Mononuclear cell (primary cell): ENCODE measurements around the gene RAP2A. TPM values are rescaled to one million over a fixed set of nuclear protein-coding genes. Genes with fewer than 3 reads are reported as not detected.

Source experiments
- H3K27me3 ChIP-seq: 2 replicates; pipeline ENCODE4 v1.6.0; 2011; ENCODE audit warnings: low read length, control low read depth; ENCODE audit not compliant: insufficient read depth
- H3K4me1 ChIP-seq: 2 replicates; pipeline ENCODE4 v1.5.1; 2011; ENCODE audit warnings: mild to moderate bottlenecking, low read length, control low read depth; ENCODE audit not compliant: insufficient read depth
- H3K4me3 ChIP-seq: 2 replicates; pipeline ENCODE4 v1.5.1; 2011; ENCODE audit warnings: mild to moderate bottlenecking, low read length, moderate library complexity
- H3K9me3 ChIP-seq: 2 replicates; pipeline ENCODE4 v1.5.1; 2011; ENCODE audit warnings: low read depth, mild to moderate bottlenecking, control low read depth, low read length
- total RNA-seq: library from RNA; depleted of rRNA; stranded (reverse); fragments of >200 nt; gene quantifications from one replicate; pipeline ENCODE4 v1.2.3, GENCODE V29; 2012

RAP2A gene
- total RNA-seq, 1 donor: 10.0 TPM

GRCh38 chr13:97485320-97485719, 51.4 kb downstream of the RAP2A start:
- H3K9me3 ChIP-seq: no peaks in the 10 kb centered on the region
- no peak overlapping the region for H3K4me3 ChIP-seq
- no peaks in the 10 kb centered on the region for H3K4me1 ChIP-seq
- peaks cover 2% of the 10 kb centered on the region for H3K27me3 ChIP-seq

GRCh38 chr13:97490702-97491307, 56.8 kb downstream of the RAP2A start:
- no peaks in the 10 kb centered on the region for H3K27me3 ChIP-seq
- no peaks in the 10 kb centered on the region for H3K9me3 ChIP-seq
- H3K4me1 ChIP-seq: no peaks in the 10 kb centered on the region
- H3K4me3 ChIP-seq: no peak overlapping the region

- no peaks in the 10 kb centered on the region for H3K9me3 ChIP-seq
- H3K4me3 ChIP-seq: no peak overlapping the region
- no peaks in the 10 kb centered on the region for H3K4me1 ChIP-seq
- no peaks in the 10 kb centered on the region for H3K27me3 ChIP-seq
Measured at GRCh38 chr13:97491452-97491851, 57.5 kb downstream of the RAP2A start.

GRCh38 chr13:97492257-97492656, 58.3 kb downstream of the RAP2A start:
- no peaks in the 10 kb centered on the region for H3K4me1 ChIP-seq
- no peaks in the 10 kb centered on the region for H3K27me3 ChIP-seq
- H3K9me3 ChIP-seq: no peaks in the 10 kb centered on the region
- no peak overlapping the region for H3K4me3 ChIP-seq

GRCh38 chr13:97492684-97493371, 58.9 kb downstream of the RAP2A start:
- Histone ChIP-seq H3K4me1 (no peaks in the 10 kb centered on the region), H3K4me3 (no peak overlapping the region), H3K27me3 (no peaks in the 10 kb centered on the region), H3K9me3 (no peaks in the 10 kb centered on the region)

GRCh38 chr13:97493456-97493855, 59.5 kb downstream of the RAP2A start:
- H3K27me3 ChIP-seq: no peaks in the 10 kb centered on the region
- H3K4me1 ChIP-seq: no peaks in the 10 kb centered on the region
- H3K9me3 ChIP-seq: no peaks in the 10 kb centered on the region
- H3K4me3 ChIP-seq: no peak overlapping the region

- no peaks in the 10 kb centered on the region for H3K9me3 ChIP-seq
- no peaks in the 10 kb centered on the region for H3K27me3 ChIP-seq
- no peaks in the 10 kb centered on the region for H3K4me1 ChIP-seq
- H3K4me3 ChIP-seq: no peak overlapping the region
Measured at GRCh38 chr13:97495678-97496077, 61.7 kb downstream of the RAP2A start.

GRCh38 chr13:97496511-97496910, 62.5 kb downstream of the RAP2A start:
- H3K4me1 ChIP-seq: no peaks in the 10 kb centered on the region

GRCh38 chr13:97497400-97497799, 63.4 kb downstream of the RAP2A start:
- H3K4me3 ChIP-seq: no peak overlapping the region
- no peaks in the 10 kb centered on the region for H3K27me3 ChIP-seq
- H3K9me3 ChIP-seq: no peaks in the 10 kb centered on the region
- H3K4me1 ChIP-seq: no peaks in the 10 kb centered on the region

More at GRCh38 chr13:97496511-97496910, 62.5 kb downstream of the RAP2A start:
- no peaks in the 10 kb centered on the region for H3K27me3 ChIP-seq
- H3K9me3 ChIP-seq: no peaks in the 10 kb centered on the region
- H3K4me3 ChIP-seq: no peak overlapping the region

- Histone ChIP-seq H3K4me1 (no peaks in the 10 kb centered on the region), H3K27me3 (no peaks in the 10 kb centered on the region), H3K9me3 (no peaks in the 10 kb centered on the region), H3K4me3 (no peak overlapping the region)
Measured at GRCh38 chr13:97498419-97498818, 64.5 kb downstream of the RAP2A start.

GRCh38 chr13:97499181-97499580, 65.2 kb downstream of the RAP2A start:
- no peaks in the 10 kb centered on the region for H3K4me1 ChIP-seq
- no peaks in the 10 kb centered on the region for H3K27me3 ChIP-seq
- H3K9me3 ChIP-seq: no peaks in the 10 kb centered on the region
- no peak overlapping the region for H3K4me3 ChIP-seq

- H3K4me1 ChIP-seq: no peaks in the 10 kb centered on the region
- H3K27me3 ChIP-seq: peaks cover 3% of the 10 kb centered on the region
- H3K9me3 ChIP-seq: no peaks in the 10 kb centered on the region
- no peak overlapping the region for H3K4me3 ChIP-seq
Measured at GRCh38 chr13:97502181-97502580, 68.2 kb downstream of the RAP2A start.

- peaks cover 3% of the 10 kb centered on the region for H3K27me3 ChIP-seq
- H3K4me1 ChIP-seq: no peaks in the 10 kb centered on the region
- H3K4me3 ChIP-seq: no peak overlapping the region
- no peaks in the 10 kb centered on the region for H3K9me3 ChIP-seq
Measured at GRCh38 chr13:97502706-97503105, 68.7 kb downstream of the RAP2A start.

- H3K27me3 ChIP-seq: peaks cover 3% of the 10 kb centered on the region
- H3K9me3 ChIP-seq: no peaks in the 10 kb centered on the region
- H3K4me3 ChIP-seq: no peak overlapping the region
- H3K4me1 ChIP-seq: no peaks in the 10 kb centered on the region
Measured at GRCh38 chr13:97505017-97505416, 71.0 kb downstream of the RAP2A start.

GRCh38 chr13:97506511-97506910, 72.5 kb downstream of the RAP2A start:
- no peaks in the 10 kb centered on the region for H3K9me3 ChIP-seq
- peaks cover 5% of the 10 kb centered on the region for H3K27me3 ChIP-seq
- H3K4me3 ChIP-seq: no peak overlapping the region
- no peaks in the 10 kb centered on the region for H3K4me1 ChIP-seq

- Histone ChIP-seq H3K4me3 (no peak overlapping the region), H3K4me1 (no peaks in the 10 kb centered on the region), H3K27me3 (peaks cover 3% of the 10 kb centered on the region), H3K9me3 (peaks cover 9% of the 10 kb centered on the region)
Measured at GRCh38 chr13:97512732-97513131, 78.8 kb downstream of the RAP2A start.
